Measurements from ENCODE around the gene OMP.

OMP gene

DNA sequence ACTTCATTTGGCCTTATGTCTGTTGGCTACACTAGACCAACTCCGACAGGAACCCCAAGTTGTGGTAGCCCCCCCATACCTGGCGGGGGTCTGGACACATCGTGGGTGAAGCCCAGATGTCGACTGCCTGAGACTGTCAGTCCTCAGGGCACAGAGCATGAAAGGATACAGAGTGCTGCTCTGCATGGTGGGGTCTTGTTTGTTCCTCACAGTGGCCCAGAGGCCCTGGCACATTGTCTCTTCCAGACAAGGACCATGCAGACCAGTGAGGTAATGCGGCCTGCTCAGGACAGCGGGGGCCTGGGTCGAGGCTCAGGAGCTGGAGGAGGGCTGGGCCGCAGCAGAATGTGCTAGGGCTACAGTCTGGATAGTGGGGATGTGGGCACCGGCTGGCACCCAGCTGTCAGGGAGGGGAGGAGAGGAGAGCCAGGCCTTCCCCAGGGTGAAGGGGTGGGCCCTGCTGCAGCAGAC lies 21.2 kb upstream of the OMP start:
- 94 to 96% methylated on average over 6 to 8 of the region's 9 CpGs for WGBS, 2 experiments (ENCODE audit: insufficient coverage in 2 of 2)
- no peaks in the 10 kb centered on the region for H3K9me3 ChIP-seq (ENCODE audit: control insufficient read depth, low read length)
- no peak overlapping the region for H3K4me3 ChIP-seq (ENCODE audit: extremely low read depth, insufficient read depth, low read length, poor library complexity, severe bottlenecking)
- H3K4me1 ChIP-seq (ENCODE audit: control insufficient read depth, insufficient read depth, low read length, poor library complexity, severe bottlenecking): peaks cover 23% of the 10 kb centered on the region
- peaks cover 23% of the 10 kb centered on the region for H3K36me3 ChIP-seq (ENCODE audit: control insufficient read depth, insufficient read depth, low read length)
- no peak overlapping the region for H3K27ac ChIP-seq (ENCODE audit: low read depth, low read length, severe bottlenecking)

DNA sequence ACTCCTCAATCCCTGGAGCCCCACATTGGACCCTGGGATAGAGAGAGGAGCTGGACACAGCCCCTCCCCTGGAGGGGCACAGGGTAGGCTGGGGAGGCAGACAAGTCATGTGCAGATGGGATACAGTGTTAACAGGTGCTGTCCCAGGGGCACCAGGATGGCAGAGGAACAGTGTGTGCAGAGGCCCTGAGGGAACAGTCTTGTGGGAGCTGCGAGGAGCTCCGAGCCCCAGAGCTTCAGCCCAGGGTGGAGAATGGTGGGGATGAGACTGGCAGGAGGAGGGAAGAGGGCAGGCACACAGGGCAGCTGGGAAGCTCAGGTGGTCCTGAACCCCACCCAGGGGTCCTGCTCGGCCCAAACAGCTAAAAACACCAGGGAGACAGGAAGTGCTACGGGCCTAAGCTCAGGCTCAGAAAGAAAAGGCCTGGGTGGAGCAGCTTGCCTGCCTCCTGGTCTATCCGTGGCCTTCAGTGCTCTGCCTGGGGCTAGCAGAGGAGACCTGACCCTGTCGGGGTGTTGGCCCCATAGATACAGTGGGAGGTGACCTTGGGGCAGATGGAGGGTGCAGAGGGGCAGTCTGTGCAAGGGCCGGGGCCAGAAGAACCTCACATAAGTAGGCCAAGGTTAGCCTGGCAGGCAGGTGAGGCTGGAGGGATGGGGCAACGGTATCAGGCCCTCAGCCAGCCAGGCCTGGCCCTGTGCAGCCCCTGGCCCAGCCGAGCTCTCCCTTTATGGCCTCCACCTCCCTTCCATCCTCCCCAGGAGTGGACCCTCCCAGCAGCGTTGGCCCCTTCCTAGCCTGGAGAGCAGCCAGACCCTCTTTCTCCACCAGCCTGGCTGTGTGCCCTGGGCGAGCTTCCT lies 20.4 kb upstream of the OMP start:
- H3K27ac ChIP-seq (ENCODE audit: low read depth, low read length, severe bottlenecking): peak overlapping the region; percentile 43
- peaks cover 27% of the 10 kb centered on the region for H3K36me3 ChIP-seq (ENCODE audit: control insufficient read depth, insufficient read depth, low read length)
- 83 to 91% methylated on average over 9 to 11 of the region's 11 CpGs for WGBS, 2 experiments (ENCODE audit: insufficient coverage in 2 of 2)
- no peaks in the 10 kb centered on the region for H3K9me3 ChIP-seq (ENCODE audit: control insufficient read depth, low read length)
- H3K4me1 ChIP-seq (ENCODE audit: control insufficient read depth, insufficient read depth, low read length, poor library complexity, severe bottlenecking): peaks cover 23% of the 10 kb centered on the region
- H3K4me3 ChIP-seq (ENCODE audit: extremely low read depth, insufficient read depth, low read length, poor library complexity, severe bottlenecking): no peak overlapping the region

DNA sequence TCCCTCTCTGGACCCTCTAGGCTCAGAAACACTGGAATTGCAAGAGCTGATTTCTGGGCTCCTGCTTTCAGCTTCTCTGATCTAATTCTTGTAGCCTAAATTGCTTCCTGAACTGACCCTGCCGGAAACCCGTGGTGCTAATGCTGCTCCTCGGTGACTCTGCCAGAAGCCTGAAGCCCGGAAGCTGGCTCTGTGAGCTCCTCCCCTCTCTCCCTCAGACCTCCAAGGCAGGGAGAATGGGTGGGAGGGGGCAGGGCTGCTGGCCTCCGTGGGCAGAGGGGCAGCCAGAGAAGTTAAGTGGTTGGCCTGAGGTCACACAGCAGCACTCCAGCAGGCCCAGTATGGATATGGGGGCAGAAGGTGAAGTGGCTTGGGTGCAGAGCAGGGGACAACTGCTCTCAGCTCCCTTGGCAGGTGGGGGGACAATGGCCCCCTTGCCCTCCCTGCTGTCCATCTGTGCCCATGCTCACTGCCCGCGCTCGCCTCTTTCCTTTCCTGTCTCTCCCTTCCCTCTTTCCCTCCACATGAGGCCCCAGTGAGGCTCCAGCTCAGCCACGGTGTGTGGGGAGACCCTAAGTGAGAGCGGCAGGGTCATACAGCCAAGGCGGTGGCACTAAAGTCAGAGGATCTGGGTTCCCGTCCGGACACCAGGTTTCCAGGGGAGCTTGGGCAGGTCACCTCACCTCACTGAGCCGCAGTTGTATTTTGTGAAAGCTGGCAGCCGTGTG lies 19.6 kb upstream of the OMP start:
- WGBS, 2 experiments (ENCODE audit: insufficient coverage in 2 of 2): 80 to 82% methylated on average over 9 to 11 of the region's 15 CpGs
- Histone ChIP-seq H3K27ac (ENCODE audit: low read depth, low read length, severe bottlenecking) (peak overlapping the region; percentile 43), H3K4me3 (ENCODE audit: extremely low read depth, insufficient read depth, low read length, poor library complexity, severe bottlenecking) (no peak overlapping the region), H3K36me3 (ENCODE audit: control insufficient read depth, insufficient read depth, low read length) (peaks cover 35% of the 10 kb centered on the region), H3K4me1 (ENCODE audit: control insufficient read depth, insufficient read depth, low read length, poor library complexity, severe bottlenecking) (peaks cover 23% of the 10 kb centered on the region), H3K9me3 (ENCODE audit: control insufficient read depth, low read length) (no peaks in the 10 kb centered on the region)

GRCh38 chr11:77083566-77084245 lies 18.9 kb upstream of the OMP start:
- WGBS, 2 experiments (ENCODE audit: insufficient coverage in 2 of 2): 92 to 93% methylated on average over 11 of the region's 12 CpGs
- Histone ChIP-seq H3K4me3 (ENCODE audit: extremely low read depth, insufficient read depth, low read length, poor library complexity, severe bottlenecking) (no peak overlapping the region), H3K4me1 (ENCODE audit: control insufficient read depth, insufficient read depth, low read length, poor library complexity, severe bottlenecking) (peaks cover 23% of the 10 kb centered on the region), H3K36me3 (ENCODE audit: control insufficient read depth, insufficient read depth, low read length) (peaks cover 35% of the 10 kb centered on the region), H3K9me3 (ENCODE audit: control insufficient read depth, low read length) (no peaks in the 10 kb centered on the region), H3K27ac (ENCODE audit: low read depth, low read length, severe bottlenecking) (no peak overlapping the region)

GRCh38 chr11:77084581-77085191 lies 18.0 kb upstream of the OMP start:
- Histone ChIP-seq H3K4me3 (ENCODE audit: extremely low read depth, insufficient read depth, low read length, poor library complexity, severe bottlenecking) (no peak overlapping the region), H3K27ac (ENCODE audit: low read depth, low read length, severe bottlenecking) (no peak overlapping the region), H3K4me1 (ENCODE audit: control insufficient read depth, insufficient read depth, low read length, poor library complexity, severe bottlenecking) (peaks cover 23% of the 10 kb centered on the region), H3K9me3 (ENCODE audit: control insufficient read depth, low read length) (no peaks in the 10 kb centered on the region), H3K36me3 (ENCODE audit: control insufficient read depth, insufficient read depth, low read length) (peaks cover 35% of the 10 kb centered on the region)
- WGBS, 2 experiments (ENCODE audit: insufficient coverage in 2 of 2): 94 to 96% methylated on average over 13 to 25 of the region's 25 CpGs

GRCh38 chr11:77085652-77086051 lies 17.0 kb upstream of the OMP start:
- peaks cover 33% of the 10 kb centered on the region for H3K36me3 ChIP-seq (ENCODE audit: control insufficient read depth, insufficient read depth, low read length)
- 87 to 91% methylated on average over 5 to 6 of the region's 6 CpGs for WGBS, 2 experiments (ENCODE audit: insufficient coverage in 2 of 2)
- peaks cover 22% of the 10 kb centered on the region for H3K4me1 ChIP-seq (ENCODE audit: control insufficient read depth, insufficient read depth, low read length, poor library complexity, severe bottlenecking)
- no peaks in the 10 kb centered on the region for H3K9me3 ChIP-seq (ENCODE audit: control insufficient read depth, low read length)
- no peak overlapping the region for H3K4me3 ChIP-seq (ENCODE audit: extremely low read depth, insufficient read depth, low read length, poor library complexity, severe bottlenecking)
- H3K27ac ChIP-seq (ENCODE audit: low read depth, low read length, severe bottlenecking): no peak overlapping the region

GRCh38 chr11:77086521-77087472 lies 15.8 kb upstream of the OMP start:
- no peak overlapping the region for H3K27ac ChIP-seq (ENCODE audit: low read depth, low read length, severe bottlenecking)
- no peaks in the 10 kb centered on the region for H3K9me3 ChIP-seq (ENCODE audit: control insufficient read depth, low read length)
- no peak overlapping the region for H3K4me3 ChIP-seq (ENCODE audit: extremely low read depth, insufficient read depth, low read length, poor library complexity, severe bottlenecking)
- WGBS, 2 experiments (ENCODE audit: insufficient coverage in 2 of 2): 90 to 91% methylated on average over 16 to 19 of the region's 23 CpGs
- peaks cover 10% of the 10 kb centered on the region for H3K4me1 ChIP-seq (ENCODE audit: control insufficient read depth, insufficient read depth, low read length, poor library complexity, severe bottlenecking)
- H3K36me3 ChIP-seq (ENCODE audit: control insufficient read depth, insufficient read depth, low read length): peaks cover 32% of the 10 kb centered on the region

GRCh38 chr11:77087723-77088225 lies 14.9 kb upstream of the OMP start:
- Histone ChIP-seq H3K4me1 (ENCODE audit: control insufficient read depth, insufficient read depth, low read length, poor library complexity, severe bottlenecking) (peaks cover 2% of the 10 kb centered on the region), H3K9me3 (ENCODE audit: control insufficient read depth, low read length) (no peaks in the 10 kb centered on the region), H3K27ac (ENCODE audit: low read depth, low read length, severe bottlenecking) (no peak overlapping the region), H3K4me3 (ENCODE audit: extremely low read depth, insufficient read depth, low read length, poor library complexity, severe bottlenecking) (no peak overlapping the region), H3K36me3 (ENCODE audit: control insufficient read depth, insufficient read depth, low read length) (peaks cover 32% of the 10 kb centered on the region)
- WGBS, 2 experiments (ENCODE audit: insufficient coverage in 2 of 2): 91 to 92% methylated on average over 4 to 7 of the region's 9 CpGs

DNA sequence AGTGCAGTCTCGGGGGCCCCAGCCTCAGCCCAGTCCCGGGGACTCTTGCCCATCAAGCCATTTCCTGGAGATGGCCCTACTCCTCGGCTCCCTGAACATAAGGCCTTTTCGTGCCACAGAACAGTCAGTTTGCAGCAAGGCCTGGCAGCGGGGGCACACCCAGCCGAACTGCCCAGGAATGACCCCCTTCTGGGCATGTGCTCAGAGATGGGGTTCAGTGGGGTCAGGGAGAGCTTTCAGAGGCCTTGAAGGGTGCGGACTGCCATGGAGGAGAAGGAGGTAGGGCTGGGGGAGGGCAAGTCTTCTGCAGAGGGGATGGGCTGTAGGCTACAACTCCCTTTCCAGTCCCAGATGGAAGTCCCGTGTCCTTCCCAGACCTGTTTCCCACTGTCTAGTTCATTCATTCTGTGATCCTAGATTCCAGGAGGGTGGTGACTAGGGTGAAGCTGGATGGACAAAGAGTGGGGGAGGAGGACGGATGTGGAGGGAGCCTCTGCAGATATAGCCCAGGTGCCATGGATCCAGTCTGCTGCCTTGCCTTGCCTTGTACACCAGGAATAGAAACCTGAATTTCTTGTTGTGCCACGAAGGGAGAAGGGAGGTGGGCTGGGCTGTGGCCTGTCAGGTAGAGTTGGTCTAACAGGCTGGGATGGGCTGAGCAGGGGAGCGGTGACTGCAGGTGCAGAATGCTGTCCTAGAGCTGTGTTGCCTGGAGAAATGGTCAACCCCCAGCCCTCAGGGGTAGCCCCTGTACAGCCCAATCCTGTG lies 14.2 kb upstream of the OMP start:
- Histone ChIP-seq H3K4me1 (ENCODE audit: control insufficient read depth, insufficient read depth, low read length, poor library complexity, severe bottlenecking) (no peaks in the 10 kb centered on the region), H3K9me3 (ENCODE audit: control insufficient read depth, low read length) (no peaks in the 10 kb centered on the region), H3K4me3 (ENCODE audit: extremely low read depth, insufficient read depth, low read length, poor library complexity, severe bottlenecking) (no peak overlapping the region), H3K27ac (ENCODE audit: low read depth, low read length, severe bottlenecking) (no peak overlapping the region), H3K36me3 (ENCODE audit: control insufficient read depth, insufficient read depth, low read length) (peaks cover 32% of the 10 kb centered on the region)
- WGBS, 2 experiments (ENCODE audit: insufficient coverage in 2 of 2): 91 to 92% methylated on average over 8 of the region's 11 CpGs

All from mesodermal cell (in vitro differentiated cells).